ENCODE data around the gene CSTPP1. TPM values are rescaled to one million over a fixed set of nuclear protein-coding genes. Genes with fewer than 3 reads are reported as not detected.

Gene CSTPP1
- total RNA-seq, 4 donors from 2014 or later: 35.3 to 51.9 (median 39.7) TPM

DNA sequence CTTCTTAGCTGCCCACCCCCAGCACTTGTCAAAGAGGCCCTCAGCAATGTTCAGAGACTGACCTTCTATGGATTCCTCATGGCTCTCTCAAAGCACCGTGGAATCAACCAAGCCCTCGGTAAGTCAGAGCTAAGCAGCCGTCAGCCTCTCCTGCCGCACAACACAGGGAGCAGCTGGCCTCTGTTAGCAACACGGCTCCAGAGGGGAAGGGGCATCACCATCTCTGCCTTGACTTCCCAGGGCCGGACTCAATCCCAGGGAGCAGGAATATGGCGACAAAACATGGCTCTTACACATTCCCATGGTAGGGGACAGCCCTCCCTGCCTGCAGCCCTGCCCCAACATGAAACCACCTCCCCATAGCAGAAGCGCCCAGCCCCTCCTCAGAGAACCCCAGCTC is 221.2 kb downstream of the CSTPP1 start:
- DNase-seq (ENCODE audit: low spot score in 2 of 2): no peak
- no peak overlapping the region for H3K27ac ChIP-seq
- 85 to 95% methylated on average over 8 of the region's 8 CpGs for WGBS, 2 donors
- H3K27me3 ChIP-seq: no peaks in the 10 kb centered on the region
- TF ChIP-seq EP300 (IDR thresholded peaks at IDR 0.05) (no peak), POLR2A (IDR thresholded peaks at IDR 0.05) (no peak)
- TF ChIP-seq, protein P1, sequence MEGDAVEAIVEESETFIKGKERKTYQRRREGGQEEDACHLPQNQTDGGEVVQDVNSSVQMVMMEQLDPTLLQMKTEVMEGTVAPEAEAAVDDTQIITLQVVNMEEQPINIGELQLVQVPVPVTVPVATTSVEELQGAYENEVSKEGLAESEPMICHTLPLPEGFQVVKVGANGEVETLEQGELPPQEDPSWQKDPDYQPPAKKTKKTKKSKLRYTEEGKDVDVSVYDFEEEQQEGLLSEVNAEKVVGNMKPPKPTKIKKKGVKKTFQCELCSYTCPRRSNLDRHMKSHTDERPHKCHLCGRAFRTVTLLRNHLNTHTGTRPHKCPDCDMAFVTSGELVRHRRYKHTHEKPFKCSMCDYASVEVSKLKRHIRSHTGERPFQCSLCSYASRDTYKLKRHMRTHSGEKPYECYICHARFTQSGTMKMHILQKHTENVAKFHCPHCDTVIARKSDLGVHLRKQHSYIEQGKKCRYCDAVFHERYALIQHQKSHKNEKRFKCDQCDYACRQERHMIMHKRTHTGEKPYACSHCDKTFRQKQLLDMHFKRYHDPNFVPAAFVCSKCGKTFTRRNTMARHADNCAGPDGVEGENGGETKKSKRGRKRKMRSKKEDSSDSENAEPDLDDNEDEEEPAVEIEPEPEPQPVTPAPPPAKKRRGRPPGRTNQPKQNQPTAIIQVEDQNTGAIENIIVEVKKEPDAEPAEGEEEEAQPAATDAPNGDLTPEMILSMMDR (IDR thresholded peaks at IDR 0.05): no peak
- no peaks in the 10 kb centered on the region for H3K9me3 ChIP-seq
- no peak overlapping the region for H3K4me3 ChIP-seq
- peaks cover 0 to 36% (median 0%) of the 10 kb centered on the region in 3 donors for H3K36me3 ChIP-seq
- H3K4me1 ChIP-seq: peaks cover 0 to 29% (median 5%) of the 10 kb centered on the region in 4 donors

DNA sequence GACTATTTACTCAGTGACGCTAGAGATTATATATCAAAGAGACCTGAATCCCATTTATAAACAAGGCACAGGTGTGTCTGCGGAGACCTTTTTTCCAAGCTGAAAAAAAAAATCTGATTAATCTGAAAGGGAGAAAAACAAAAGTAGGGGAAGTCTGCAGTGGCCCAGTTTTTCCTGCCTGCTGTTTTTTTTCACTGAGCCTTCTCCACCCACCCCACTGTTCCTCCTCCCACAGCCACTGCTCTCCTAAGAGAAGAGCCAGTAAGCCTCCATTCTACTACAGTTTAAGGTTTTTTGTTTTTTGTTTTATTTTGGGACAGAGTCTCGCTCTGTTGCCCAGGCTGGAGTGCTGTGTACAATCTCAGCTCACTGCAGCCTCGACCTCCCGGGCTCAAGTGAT is 221.7 kb downstream of the CSTPP1 start:
- Histone ChIP-seq H3K36me3 (peaks cover 0 to 37% (median 0%) of the 10 kb centered on the region in 3 donors), H3K9me3 (no peaks in the 10 kb centered on the region), H3K4me3 (no peak overlapping the region), H3K27ac (no peak overlapping the region), H3K4me1 (peaks cover 0 to 25% (median 3%) of the 10 kb centered on the region in 4 donors), H3K27me3 (no peaks in the 10 kb centered on the region)
- DNase-seq (ENCODE audit: low spot score in 2 of 2): no peak
- WGBS, 2 donors: 81 to 86% methylated on average over 5 of the region's 5 CpGs
- TF ChIP-seq, protein P1 (IDR thresholded peaks at IDR 0.05): no peak
- TF ChIP-seq EP300 (IDR thresholded peaks at IDR 0.05): no peak
- no peak for TF ChIP-seq POLR2A (IDR thresholded peaks at IDR 0.05)

DNA sequence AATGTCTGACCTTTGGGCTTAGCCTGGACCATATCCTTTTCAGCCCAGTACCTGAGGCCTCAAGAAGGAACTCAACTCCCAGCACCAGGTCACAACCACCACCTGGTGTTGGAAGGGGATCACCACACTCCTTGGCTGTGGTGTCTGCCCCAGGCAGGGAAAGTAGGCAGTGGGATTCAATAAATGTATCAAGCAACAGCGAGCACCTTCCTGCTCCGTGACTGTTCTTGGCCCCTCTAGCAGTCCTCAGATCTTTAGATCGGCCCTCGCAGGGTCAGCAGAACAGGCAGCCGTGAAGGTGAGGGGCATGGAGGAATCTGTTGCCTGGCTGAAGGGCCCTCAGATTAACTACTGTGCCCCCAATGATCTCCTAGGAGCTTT is 224.2 kb downstream of the CSTPP1 start:
- H3K9me3 ChIP-seq: no peaks in the 10 kb centered on the region
- H3K4me3 ChIP-seq: no peak overlapping the region
- no peak overlapping the region for H3K27ac ChIP-seq
- TF ChIP-seq, protein P1 (IDR thresholded peaks at IDR 0.05): no peak
- TF ChIP-seq EP300 (IDR thresholded peaks at IDR 0.05): no peak
- TF ChIP-seq POLR2A (IDR thresholded peaks at IDR 0.05): no peak
- no peaks in the 10 kb centered on the region for H3K27me3 ChIP-seq
- H3K36me3 ChIP-seq: peaks cover 0 to 62% (median 5%) of the 10 kb centered on the region in 3 donors
- 79 to 89% methylated on average over 5 of the region's 5 CpGs for WGBS, 2 donors
- peaks cover 0 to 13% (median 0%) of the 10 kb centered on the region in 4 donors for H3K4me1 ChIP-seq
- no peak for DNase-seq (ENCODE audit: low spot score in 2 of 2)

DNA sequence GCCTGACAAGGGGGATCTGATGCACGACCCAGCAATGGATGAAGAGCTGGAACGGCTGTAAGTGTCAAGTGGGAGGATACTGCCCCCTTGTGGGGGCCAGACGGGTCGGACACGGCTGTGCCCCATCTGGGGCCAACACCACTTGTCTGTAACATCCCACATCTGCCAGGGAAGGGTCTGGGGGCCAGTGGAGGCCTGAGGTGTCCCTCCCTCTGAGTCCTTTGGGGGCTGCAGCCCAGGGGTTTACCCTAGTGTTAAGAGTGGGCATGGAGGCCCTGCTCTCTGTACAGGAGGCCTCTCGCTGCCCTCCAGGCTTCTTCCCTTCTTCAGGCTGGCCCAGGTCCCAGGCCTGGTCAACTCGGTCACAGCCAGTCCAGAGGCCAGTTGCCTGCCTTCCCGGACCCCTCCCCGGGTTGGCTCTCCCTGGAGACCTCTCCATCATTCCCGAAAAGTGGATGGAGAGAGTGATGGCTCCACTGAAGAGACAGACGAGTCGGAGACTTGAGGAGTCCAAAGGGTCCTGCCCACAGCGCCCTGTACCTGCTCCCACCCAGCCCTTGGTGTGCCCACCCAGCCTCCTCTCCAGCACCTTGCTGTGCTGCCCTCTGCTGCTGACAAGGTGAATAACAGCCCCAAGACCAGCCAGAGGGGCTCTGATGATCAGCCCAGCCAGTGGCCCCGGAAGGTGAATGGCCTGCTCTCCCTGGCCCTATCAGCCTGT is 224.7 kb downstream of the CSTPP1 start:
- TF ChIP-seq, protein P1 (IDR thresholded peaks at IDR 0.05): peak; percentile 59 to 79 (median 69)
- TF ChIP-seq EP300 (IDR thresholded peaks at IDR 0.05): no peak
- TF ChIP-seq POLR2A (IDR thresholded peaks at IDR 0.05): no peak
- no peaks in the 10 kb centered on the region for H3K9me3 ChIP-seq
- peaks cover 0 to 13% (median 0%) of the 10 kb centered on the region in 4 donors for H3K4me1 ChIP-seq
- no peaks in the 10 kb centered on the region for H3K27me3 ChIP-seq
- peak; percentile 43 to 69 for DNase-seq (ENCODE audit: low spot score in 2 of 2)
- peak overlapping the region in 1 of 4 donors; percentile 36 for H3K27ac ChIP-seq
- peaks cover 0 to 67% (median 10%) of the 10 kb centered on the region in 3 donors for H3K36me3 ChIP-seq
- H3K4me3 ChIP-seq: no peak overlapping the region
- 36 to 38% methylated on average over 13 to 14 of the region's 14 CpGs for WGBS, 2 donors

DNA sequence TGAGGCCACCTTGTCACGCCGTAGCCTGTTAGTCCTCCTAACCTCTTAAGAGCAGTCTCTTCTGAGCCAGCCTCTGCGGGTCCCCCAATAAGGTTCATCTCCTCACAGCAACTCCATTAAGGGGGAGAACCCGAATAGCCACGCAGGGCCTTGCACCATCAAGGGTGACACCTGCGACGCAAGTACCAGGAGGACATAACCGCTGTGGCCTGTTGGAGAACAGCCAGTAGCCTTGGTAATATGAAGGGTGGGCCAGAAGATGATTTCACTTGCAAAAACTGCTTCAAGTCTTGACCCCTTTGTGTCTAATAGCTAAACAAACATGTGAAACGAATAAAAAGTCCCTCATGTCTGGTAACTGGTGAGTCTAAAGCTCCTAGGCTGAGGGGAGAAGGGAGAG is 225.3 kb downstream of the CSTPP1 start:
- Histone ChIP-seq H3K27me3 (no peaks in the 10 kb centered on the region), H3K27ac (no peak overlapping the region), H3K4me1 (peaks cover 0 to 13% (median 0%) of the 10 kb centered on the region in 4 donors), H3K4me3 (no peak overlapping the region), H3K36me3 (peaks cover 0 to 67% (median 10%) of the 10 kb centered on the region in 3 donors), H3K9me3 (no peaks in the 10 kb centered on the region)
- TF ChIP-seq POLR2A (IDR thresholded peaks at IDR 0.05): no peak
- no peak for DNase-seq (ENCODE audit: low spot score in 2 of 2)
- 41 to 51% methylated on average over 9 of the region's 9 CpGs for WGBS, 2 donors

Data from tibial nerve (tissue), 4 donors.